Erythroblast (primary cell): ENCODE data around the gene FAM83E.

Experiments
- GATA1 ChIP-seq: IDR thresholded peaks from 2 replicates; pipeline ENCODE4 v1.6.1; 2011; ENCODE audit warnings: low read depth, mild to moderate bottlenecking, control low read depth, low read length, moderate library complexity
- POLR2A ChIP-seq: IDR thresholded peaks from 2 replicates; pipeline ENCODE4 v1.6.1; 2011; ENCODE audit warnings: mild to moderate bottlenecking, low read length

DNA sequence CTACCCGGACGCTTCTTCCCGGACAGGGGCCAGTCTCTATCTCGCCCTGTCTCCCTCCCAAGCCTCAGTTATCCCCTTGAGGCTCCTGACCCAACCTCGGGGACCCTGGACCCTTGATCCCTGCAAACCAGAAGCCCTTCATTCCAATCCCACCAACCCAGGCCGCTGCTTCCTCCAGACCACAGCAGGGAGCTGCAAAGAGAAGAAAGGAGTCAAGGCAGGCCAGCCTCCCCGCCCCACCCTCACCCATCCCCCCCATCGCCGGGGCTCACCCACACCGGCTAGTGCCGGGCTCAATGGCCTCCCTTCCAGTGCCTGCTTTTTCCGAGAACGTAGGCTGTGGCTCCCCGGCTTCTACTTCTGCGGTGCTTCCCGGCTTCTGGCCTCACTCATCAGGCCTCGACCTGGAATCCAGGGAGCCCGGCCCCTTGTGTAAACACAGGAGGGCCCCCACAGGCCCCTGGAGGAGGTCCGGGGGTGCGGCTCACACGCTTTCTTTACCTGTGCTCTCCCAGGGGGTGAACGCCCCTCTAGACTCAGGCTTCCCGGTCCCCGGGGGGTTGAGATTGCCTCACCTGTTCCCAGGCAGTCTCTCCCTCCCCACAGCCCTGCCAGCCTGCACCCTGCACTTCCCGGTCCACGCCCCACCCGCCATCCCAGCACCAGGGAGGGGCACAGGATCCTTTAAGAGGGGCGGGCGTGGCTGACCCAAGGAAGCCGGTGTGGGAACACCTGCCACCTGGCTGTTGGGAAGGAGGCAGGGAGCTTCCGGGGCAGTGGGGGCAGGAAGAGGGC lies at the start of gene FAM83E:
- TF ChIP-seq POLR2A (peak; percentile 34), GATA1 (no peak)
